ENCODE results near the gene ENOX1.

DNA sequence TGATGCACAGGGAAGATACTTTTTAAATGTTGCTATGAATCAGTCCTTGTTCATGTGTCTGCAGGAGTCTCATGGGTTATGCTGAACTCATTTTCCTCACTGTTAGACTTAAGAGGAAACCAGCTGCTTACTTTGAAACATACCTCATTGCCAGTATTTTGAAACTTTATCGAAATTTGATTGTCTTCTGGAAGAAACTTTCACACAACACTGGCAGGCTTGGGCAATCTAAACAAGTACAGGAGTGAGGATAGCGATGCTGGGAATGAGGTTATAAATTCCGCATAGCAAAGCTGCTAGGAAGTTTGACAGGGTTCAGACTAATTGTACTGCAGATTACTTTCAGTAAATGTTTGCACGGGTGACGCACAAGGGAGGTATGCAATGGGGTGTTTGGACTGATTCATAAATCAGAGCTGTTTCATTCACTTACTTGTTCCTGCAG, 517.7 kb downstream of the ENOX1 start:
- TF ChIP-seq CTCF (IDR thresholded peaks at IDR 0.05; ENCODE audit: low read length): no peak
- no peak for TF ChIP-seq EZH2 (IDR thresholded peaks at IDR 0.05; ENCODE audit: borderline replicate concordance, low read length)

All from OCI-LY1 (cell line).